ENCODE data around the gene TECTA.

TECTA gene

GRCh38 chr11:121198491-121198890, 97.4 kb downstream of the TECTA start:
- Histone ChIP-seq H3K27ac (ENCODE audit: low read length) (no peak overlapping the region), H3K4me3 (ENCODE audit: low read depth in 1 of 2, low read length in 2 of 2) (no peak overlapping the region), H3K9me3 (ENCODE audit: insufficient read depth, low read length, severe bottlenecking) (no peaks in the 10 kb centered on the region), H4K20me1 (ENCODE audit: insufficient read depth, low read length) (no peaks in the 10 kb centered on the region), H3K4me2 (ENCODE audit: insufficient read depth, low read length) (no peak overlapping the region), H3K4me1 (ENCODE audit: insufficient read depth, low read length) (peaks cover 6% of the 10 kb centered on the region; the same call in 1 of the 2 replicates), H3K36me3 (ENCODE audit: insufficient read depth, low read length) (no peaks in the 10 kb centered on the region), H3K9ac (ENCODE audit: low read depth, low read length) (no peak overlapping the region), H3K27me3 (ENCODE audit: insufficient read depth, low read length, poor library complexity) (peaks cover 23% of the 10 kb centered on the region), H2AFZ (ENCODE audit: low read depth, low read length) (no peak overlapping the region), H3K79me2 (ENCODE audit: insufficient read depth, low read length) (no peaks in the 10 kb centered on the region)
- ATAC-seq (ENCODE audit: insufficient read depth, low read depth) (peak; percentile 35; the same call in 1 of the 3 replicates), DNase-seq (peak; percentile 27)
- TF ChIP-seq EZH2 (IDR thresholded peaks at IDR 0.05; ENCODE audit: borderline replicate concordance, low read depth, low read length, severe bottlenecking), result no peak
- no peak for TF ChIP-seq CTCF (IDR thresholded peaks at IDR 0.05; ENCODE audit: borderline replicate concordance, extremely low read depth, low read length, poor library complexity, severe bottlenecking)

- TF ChIP-seq EZH2 (IDR thresholded peaks at IDR 0.05; ENCODE audit: borderline replicate concordance, low read depth, low read length, severe bottlenecking) (no peak), CTCF (IDR thresholded peaks at IDR 0.05; ENCODE audit: borderline replicate concordance, extremely low read depth, low read length, poor library complexity, severe bottlenecking) (no peak)
- H3K36me3 ChIP-seq (ENCODE audit: insufficient read depth, low read length), result no peaks in the 10 kb centered on the region
- H3K9ac ChIP-seq (ENCODE audit: low read depth, low read length), result no peak overlapping the region
- H3K27ac ChIP-seq (ENCODE audit: low read length), result no peak overlapping the region
- H2AFZ ChIP-seq (ENCODE audit: low read depth, low read length), result no peak overlapping the region
- H3K27me3 ChIP-seq (ENCODE audit: insufficient read depth, low read length, poor library complexity), result peaks cover 23% of the 10 kb centered on the region
- no peak for ATAC-seq (ENCODE audit: insufficient read depth, low read depth)
- H3K4me1 ChIP-seq (ENCODE audit: insufficient read depth, low read length), result peaks cover 6% of the 10 kb centered on the region; the same call in 1 of the 2 replicates
- no peak for DNase-seq
- H3K4me3 ChIP-seq (ENCODE audit: low read depth in 1 of 2, low read length in 2 of 2), result no peak overlapping the region
- no peaks in the 10 kb centered on the region for H3K9me3 ChIP-seq (ENCODE audit: insufficient read depth, low read length, severe bottlenecking)
- H3K79me2 ChIP-seq (ENCODE audit: insufficient read depth, low read length), result no peaks in the 10 kb centered on the region
- H3K4me2 ChIP-seq (ENCODE audit: insufficient read depth, low read length), result no peak overlapping the region
- no peaks in the 10 kb centered on the region for H4K20me1 ChIP-seq (ENCODE audit: insufficient read depth, low read length)
These were observed 98.5 kb downstream of the TECTA start for GRCh38 chr11:121199516-121199915.

- H3K27me3 ChIP-seq (ENCODE audit: insufficient read depth, low read length, poor library complexity), result peaks cover 12% of the 10 kb centered on the region
- no peak for ATAC-seq (ENCODE audit: insufficient read depth, low read depth)
- no peak overlapping the region for H3K4me3 ChIP-seq (ENCODE audit: low read depth in 1 of 2, low read length in 2 of 2)
- no peak overlapping the region for H2AFZ ChIP-seq (ENCODE audit: low read depth, low read length)
- DNase-seq, result no peak
- no peaks in the 10 kb centered on the region for H3K4me1 ChIP-seq (ENCODE audit: insufficient read depth, low read length)
- H3K79me2 ChIP-seq (ENCODE audit: insufficient read depth, low read length), result no peaks in the 10 kb centered on the region
- no peaks in the 10 kb centered on the region for H3K36me3 ChIP-seq (ENCODE audit: insufficient read depth, low read length)
- H3K4me2 ChIP-seq (ENCODE audit: insufficient read depth, low read length), result no peak overlapping the region
- H3K9me3 ChIP-seq (ENCODE audit: insufficient read depth, low read length, severe bottlenecking), result no peaks in the 10 kb centered on the region
- H3K9ac ChIP-seq (ENCODE audit: low read depth, low read length), result no peak overlapping the region
- no peak overlapping the region for H3K27ac ChIP-seq (ENCODE audit: low read length)
- no peaks in the 10 kb centered on the region for H4K20me1 ChIP-seq (ENCODE audit: insufficient read depth, low read length)
- TF ChIP-seq EZH2 (IDR thresholded peaks at IDR 0.05; ENCODE audit: borderline replicate concordance, low read depth, low read length, severe bottlenecking), result no peak
- no peak for TF ChIP-seq CTCF (IDR thresholded peaks at IDR 0.05; ENCODE audit: borderline replicate concordance, extremely low read depth, low read length, poor library complexity, severe bottlenecking)
These were observed 105.8 kb downstream of the TECTA start for GRCh38 chr11:121206810-121207209.
